HepG2 (cell line): Measurements from ENCODE around the gene FLAD1. TPM values are rescaled to one million over a fixed set of nuclear protein-coding genes. Genes with fewer than 3 reads are reported as not detected.

ENCODE experiments used
- ASH2L ChIP-seq: fragments of 300-600, 200-600 bp; sonication (generic); IDR thresholded peaks from 2 replicates; pipeline ENCODE4 v1.7.0; 2017; ENCODE audit warnings: low read depth, mild to moderate bottlenecking, moderate library complexity, mixed read lengths, low read length; ENCODE audit not compliant: insufficient read length
- ELF4 ChIP-seq: sonication (generic); formaldehyde crosslinking; IDR thresholded peaks from 2 replicates; pipeline ENCODE4 v1.5.0; 2020; ENCODE audit warnings: missing genetic modification reagents, mild to moderate bottlenecking, moderate library complexity, borderline replicate concordance
- FLYWCH1 ChIP-seq: sonication (generic); formaldehyde crosslinking; IDR thresholded peaks from 2 replicates; pipeline ENCODE4 v1.8.1; 2023; ENCODE audit warnings: mild to moderate bottlenecking, missing genetic modification reagents
- HMGA1 ChIP-seq: sonication (generic); formaldehyde crosslinking; conservative IDR thresholded peaks from 2 replicates; pipeline ENCODE4 v1.4.0; 2020; ENCODE audit warnings: missing genetic modification reagents
- HNRNPLL ChIP-seq: fragments of 200-400 bp; formaldehyde crosslinking; IDR thresholded peaks from 2 replicates; pipeline ENCODE4 v1.6.1; 2017; ENCODE audit warnings: mild to moderate bottlenecking, low read depth, low read length; ENCODE audit not compliant: poor library complexity, severe bottlenecking
- KDM5A ChIP-seq: fragments of 200-600 bp; sonication (generic); IDR thresholded peaks from 2 replicates; pipeline ENCODE4 v1.7.0; 2018; ENCODE audit warnings: antibody characterized with exemption, mild to moderate bottlenecking, low read length, borderline replicate concordance
- MEF2D ChIP-seq: sonication (generic); formaldehyde crosslinking; IDR thresholded peaks from 2 replicates; pipeline ENCODE4 v1.5.1; 2020; ENCODE audit warnings: mild to moderate bottlenecking, missing genetic modification reagents
- NR1H2 ChIP-seq: sonication (generic); formaldehyde crosslinking; IDR thresholded peaks from 2 replicates; pipeline ENCODE4 v1.8.1; 2022; ENCODE audit warnings: low read depth, missing genetic modification reagents, borderline replicate concordance
- PPARG ChIP-seq: conservative IDR thresholded peaks from 2 replicates; pipeline ENCODE4 v1.6.1; 2016; ENCODE audit warnings: missing biosample characterization, missing genetic modification reagents
- PRDM4 ChIP-seq: sonication (generic); formaldehyde crosslinking; IDR thresholded peaks from 2 replicates; pipeline ENCODE4 v1.9.0; 2021; ENCODE audit warnings: missing genetic modification reagents, borderline replicate concordance
- RBFOX2 ChIP-seq: fragments of 200-400 bp; formaldehyde crosslinking; IDR thresholded peaks from 2 replicates; pipeline ENCODE4 v1.6.1; 2017; ENCODE audit warnings: low read depth, mild to moderate bottlenecking, low read length
- RFXAP ChIP-seq: sonication (generic); formaldehyde crosslinking; IDR thresholded peaks from 2 replicates; pipeline ENCODE4 v1.4.0; 2020; ENCODE audit warnings: missing genetic modification reagents, borderline replicate concordance
- TOE1 ChIP-seq: sonication (generic); formaldehyde crosslinking; IDR thresholded peaks from 2 replicates; pipeline ENCODE4 v1.4.0; 2020; ENCODE audit warnings: mild to moderate bottlenecking, missing genetic modification reagents
- TOPORS ChIP-seq: sonication (generic); formaldehyde crosslinking; IDR thresholded peaks from 2 replicates; pipeline ENCODE4 v1.8.0; 2023; ENCODE audit warnings: mild to moderate bottlenecking, missing genetic modification reagents
- ZBTB3 ChIP-seq: sonication (generic); formaldehyde crosslinking; IDR thresholded peaks from 2 replicates; pipeline ENCODE4 v1.4.0; 2020; ENCODE audit warnings: low read depth, mild to moderate bottlenecking, moderate library complexity, missing genetic modification reagents, borderline replicate concordance
- ZKSCAN1 ChIP-seq: fragments of 150-350 bp; IDR thresholded peaks from 2 replicates; pipeline ENCODE4 v1.6.1; 2014; ENCODE audit warnings: low read length
- ZNF282 ChIP-seq: fragments of 450-650 bp; IDR thresholded peaks from 2 replicates; pipeline ENCODE4 v1.6.1; 2018; ENCODE audit not compliant: partially characterized antibody
- ZNF414 ChIP-seq: sonication (generic); formaldehyde crosslinking; IDR thresholded peaks from 2 replicates; pipeline ENCODE4 v1.5.0; 2020; ENCODE audit warnings: missing genetic modification reagents
- ZNF598 ChIP-seq: sonication (generic); formaldehyde crosslinking; IDR thresholded peaks from 2 replicates; pipeline ENCODE4 v1.5.1; 2020; ENCODE audit warnings: mild to moderate bottlenecking, missing genetic modification reagents, borderline replicate concordance
- ZNF652 ChIP-seq: IDR thresholded peaks from 2 replicates; pipeline ENCODE4 v1.6.1; 2016; ENCODE audit warnings: low read depth, borderline replicate concordance
- ZNF850 ChIP-seq: sonication (generic); formaldehyde crosslinking; conservative IDR thresholded peaks from 2 replicates; pipeline ENCODE4 v1.9.0; 2021; ENCODE audit warnings: mild to moderate bottlenecking, missing genetic modification reagents
- polyA plus RNA-seq, 8 experiments: library from polyadenylated mRNA; depleted of rRNA in 3 of 8; stranded (reverse) in 7 of 8; unstranded in 1 of 8; fragments of >200 nt; fragmentation: Illumina TruSeq in 4 of 8; extraction: Trizol in 4 of 8; gene quantifications; 2 replicates each; pipeline versions ENCODE4 v1.2.1 to v1.2.3, GENCODE V29; 2011 to 2016; ENCODE audit warnings: low read depth in 4 of 8, missing spikeins in 1 of 8, mixed read lengths in 1 of 8; ENCODE audit not compliant: insufficient read depth in 1 of 8
- total RNA-seq, 5 experiments: library from RNA; depleted of rRNA; stranded (reverse); fragments of >200 nt; fragmentation: Illumina TruSeq; extraction: Trizol; gene quantifications; 2 replicates each; pipeline ENCODE4 v1.2.3, GENCODE V29; 2016; ENCODE audit warnings: low read depth in 1 of 5
- TF ChIP-seq, protein P1 (sequence below): sonication (generic); formaldehyde crosslinking; IDR thresholded peaks from 2 replicates; pipeline ENCODE4 v1.9.0; 2022; ENCODE audit warnings: missing genetic modification reagents, mild to moderate bottlenecking, borderline replicate concordance
- TF ChIP-seq, protein P2 (sequence below): sonication (generic); formaldehyde crosslinking; IDR thresholded peaks from 2 replicates; pipeline ENCODE4 v1.4.0; 2020; ENCODE audit warnings: mild to moderate bottlenecking, missing genetic modification reagents
- TF ChIP-seq, protein P3 (sequence below): sonication (generic); formaldehyde crosslinking; IDR thresholded peaks from 2 replicates; pipeline ENCODE4 v1.8.0; 2022; ENCODE audit warnings: mild to moderate bottlenecking, missing genetic modification reagents, moderate library complexity

FLAD1 gene
- total and polyA plus RNA-seq, 2 of the 13 experiments (the other 11 are each of a cell fraction or from before 2014, with no cell fraction given) = 25.9 to 32.8 TPM

DNA sequence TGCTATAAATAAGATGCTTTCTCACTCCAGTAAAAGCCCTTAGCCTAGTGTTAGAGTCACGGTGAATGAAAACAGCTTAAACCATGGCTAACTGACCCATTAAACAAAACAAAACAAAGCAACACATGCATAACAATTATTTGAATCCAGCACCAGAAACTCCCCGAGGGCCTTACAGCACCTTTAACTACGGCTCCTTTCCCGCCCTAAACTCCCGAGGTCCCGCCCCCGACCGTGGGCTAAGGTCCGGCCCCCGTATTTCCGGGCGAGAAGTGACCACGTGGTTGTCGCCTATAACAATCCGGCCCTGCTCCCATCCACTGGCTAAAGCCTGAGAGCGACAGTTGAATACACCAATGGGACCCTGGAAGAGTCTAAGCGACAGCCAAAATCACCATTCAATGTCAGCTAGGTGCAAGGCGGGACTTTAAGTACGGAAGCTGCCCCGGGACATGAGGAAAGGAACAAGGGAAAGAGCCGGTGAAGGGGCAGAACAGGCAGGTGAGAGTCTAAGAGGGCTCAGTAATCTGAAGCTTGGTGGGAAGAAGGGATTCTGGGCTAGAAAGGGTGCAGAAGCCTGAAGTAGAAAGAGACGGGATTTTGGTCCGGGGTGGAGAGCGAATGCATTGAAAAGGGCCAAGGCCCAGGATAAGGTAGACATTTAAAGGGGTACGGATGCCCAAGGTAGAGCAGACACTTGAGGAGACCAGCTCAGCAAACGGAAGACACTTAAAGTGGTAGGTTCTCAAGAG, at the start of gene FLAD1 (continued):
- no peak for TF ChIP-seq HMGA1 (CRISPR knock-in tag)
- no peak for TF ChIP-seq PPARG (CRISPR knock-in tag)
- TF ChIP-seq, protein P1, sequence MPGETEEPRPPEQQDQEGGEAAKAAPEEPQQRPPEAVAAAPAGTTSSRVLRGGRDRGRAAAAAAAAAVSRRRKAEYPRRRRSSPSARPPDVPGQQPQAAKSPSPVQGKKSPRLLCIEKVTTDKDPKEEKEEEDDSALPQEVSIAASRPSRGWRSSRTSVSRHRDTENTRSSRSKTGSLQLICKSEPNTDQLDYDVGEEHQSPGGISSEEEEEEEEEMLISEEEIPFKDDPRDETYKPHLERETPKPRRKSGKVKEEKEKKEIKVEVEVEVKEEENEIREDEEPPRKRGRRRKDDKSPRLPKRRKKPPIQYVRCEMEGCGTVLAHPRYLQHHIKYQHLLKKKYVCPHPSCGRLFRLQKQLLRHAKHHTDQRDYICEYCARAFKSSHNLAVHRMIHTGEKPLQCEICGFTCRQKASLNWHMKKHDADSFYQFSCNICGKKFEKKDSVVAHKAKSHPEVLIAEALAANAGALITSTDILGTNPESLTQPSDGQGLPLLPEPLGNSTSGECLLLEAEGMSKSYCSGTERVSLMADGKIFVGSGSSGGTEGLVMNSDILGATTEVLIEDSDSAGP (CRISPR knock-in tag) = peak; percentile 77; the same call in 1 of the 2 replicates
- TF ChIP-seq, protein P2, sequence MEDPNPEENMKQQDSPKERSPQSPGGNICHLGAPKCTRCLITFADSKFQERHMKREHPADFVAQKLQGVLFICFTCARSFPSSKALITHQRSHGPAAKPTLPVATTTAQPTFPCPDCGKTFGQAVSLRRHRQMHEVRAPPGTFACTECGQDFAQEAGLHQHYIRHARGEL (CRISPR knock-in tag) = no peak
- no peak; the same call in 1 of the 2 replicates for TF ChIP-seq ZNF652
- TF ChIP-seq HNRNPLL = no peak
- no peak for TF ChIP-seq RFXAP (CRISPR knock-in tag)
- TF ChIP-seq ZNF850 = no peak
- no peak for TF ChIP-seq ZNF414 (CRISPR knock-in tag)
- no peak for TF ChIP-seq PRDM4
- no peak for TF ChIP-seq ZNF598 (CRISPR knock-in tag)
- TF ChIP-seq ASH2L = peak; percentile 84
- no peak for TF ChIP-seq NR1H2 (CRISPR knock-in tag)
- no peak for TF ChIP-seq ZKSCAN1
- no peak for TF ChIP-seq FLYWCH1 (CRISPR knock-in tag)
- no peak for TF ChIP-seq ZBTB3 (CRISPR knock-in tag)
- TF ChIP-seq, protein P3, sequence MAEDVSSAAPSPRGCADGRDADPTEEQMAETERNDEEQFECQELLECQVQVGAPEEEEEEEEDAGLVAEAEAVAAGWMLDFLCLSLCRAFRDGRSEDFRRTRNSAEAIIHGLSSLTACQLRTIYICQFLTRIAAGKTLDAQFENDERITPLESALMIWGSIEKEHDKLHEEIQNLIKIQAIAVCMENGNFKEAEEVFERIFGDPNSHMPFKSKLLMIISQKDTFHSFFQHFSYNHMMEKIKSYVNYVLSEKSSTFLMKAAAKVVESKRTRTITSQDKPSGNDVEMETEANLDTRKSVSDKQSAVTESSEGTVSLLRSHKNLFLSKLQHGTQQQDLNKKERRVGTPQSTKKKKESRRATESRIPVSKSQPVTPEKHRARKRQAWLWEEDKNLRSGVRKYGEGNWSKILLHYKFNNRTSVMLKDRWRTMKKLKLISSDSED (CRISPR knock-in tag) = no peak
- peak; percentile 31; the same call in 1 of the 2 replicates for TF ChIP-seq MEF2D (CRISPR knock-in tag)
- TF ChIP-seq KDM5A = peak; percentile 76; the same call in 1 of the 2 replicates
- TF ChIP-seq ZNF282 = no peak
- peak; percentile 69; the same call in 1 of the 2 replicates for TF ChIP-seq ELF4 (CRISPR knock-in tag)
- TF ChIP-seq TOPORS = no peak
- no peak for TF ChIP-seq TOE1 (CRISPR knock-in tag)
- TF ChIP-seq RBFOX2 = no peak
